HG02852 (cell line): Measurements from ENCODE around the gene ASB3.
A peak's percentile ranks its signal among the peaks of the same experiment; 100 is the strongest.
"Not testable (repeated sequence)": the region's sequence is repeated elsewhere in the genome, so short reads cannot be mapped to it uniquely, and the experiment has no call there.

Source experiments
- ATAC-seq: cut with Tn5 transposase; IDR thresholded peaks from one replicate; pipeline ENCODE4 v1.9.1; 2021; ENCODE audit warnings: mild to moderate bottlenecking, moderate library complexity; ENCODE audit not compliant: unreplicated experiment

ASB3 gene

DNA sequence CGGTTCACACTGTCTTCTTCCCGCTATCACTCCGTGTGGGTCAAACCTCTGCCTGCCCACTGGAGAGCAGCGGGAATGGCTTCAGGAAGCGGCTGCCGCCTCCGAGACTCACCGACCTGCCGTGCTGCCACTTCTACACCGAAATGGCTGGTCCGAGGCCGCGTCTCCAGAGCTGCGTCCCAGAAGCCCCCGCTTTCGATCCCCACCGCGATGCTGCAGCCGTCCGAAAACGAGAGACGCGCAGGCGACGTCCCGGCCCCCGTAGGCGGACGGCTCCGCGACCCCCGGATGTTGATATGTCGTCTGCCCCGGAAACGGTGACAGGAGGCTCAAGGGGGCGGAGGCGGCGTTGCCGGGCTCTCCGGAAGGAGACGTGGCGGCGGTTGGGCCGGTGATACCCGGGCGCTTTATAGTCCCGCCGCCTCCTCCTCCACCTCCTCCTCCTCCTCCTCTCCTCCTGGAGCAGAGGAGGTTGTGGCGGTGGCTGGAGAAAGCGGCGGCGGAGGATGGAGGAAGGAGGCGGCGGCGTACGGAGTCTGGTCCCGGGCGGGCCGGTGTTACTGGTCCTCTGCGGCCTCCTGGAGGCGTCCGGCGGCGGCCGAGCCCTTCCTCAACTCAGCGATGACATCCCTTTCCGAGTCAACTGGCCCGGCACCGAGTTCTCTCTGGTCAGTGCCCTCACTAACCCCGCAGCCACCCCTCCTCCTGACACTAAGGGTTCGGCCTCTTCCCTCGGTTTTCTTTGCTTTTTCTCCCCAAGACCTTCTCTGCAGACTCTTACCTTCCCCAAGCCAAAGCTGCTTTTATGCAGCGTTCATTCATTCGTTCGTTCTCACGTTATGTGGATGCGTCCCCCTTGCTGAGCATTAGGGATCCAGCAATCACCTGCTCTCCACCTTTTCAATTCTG lies at the start of gene ASB3, which contains the start of gene ERLEC1:
Gene ASB3, minus strand, starts transcription at position 249 of the 909 bp plus-strand sequence. CDS start 21,381 bp downstream, outside the sequence.
Gene ERLEC1, plus strand, starts transcription at position 340 of the 909 bp plus-strand sequence. Its CDS starts 167 bp downstream, at position 507.
- peak; percentile 94 for ATAC-seq

GRCh38 chr2:53829980-53830290 lies 43.2 kb upstream of the ASB3 start:
- ATAC-seq = not testable (repeated sequence)

DNA sequence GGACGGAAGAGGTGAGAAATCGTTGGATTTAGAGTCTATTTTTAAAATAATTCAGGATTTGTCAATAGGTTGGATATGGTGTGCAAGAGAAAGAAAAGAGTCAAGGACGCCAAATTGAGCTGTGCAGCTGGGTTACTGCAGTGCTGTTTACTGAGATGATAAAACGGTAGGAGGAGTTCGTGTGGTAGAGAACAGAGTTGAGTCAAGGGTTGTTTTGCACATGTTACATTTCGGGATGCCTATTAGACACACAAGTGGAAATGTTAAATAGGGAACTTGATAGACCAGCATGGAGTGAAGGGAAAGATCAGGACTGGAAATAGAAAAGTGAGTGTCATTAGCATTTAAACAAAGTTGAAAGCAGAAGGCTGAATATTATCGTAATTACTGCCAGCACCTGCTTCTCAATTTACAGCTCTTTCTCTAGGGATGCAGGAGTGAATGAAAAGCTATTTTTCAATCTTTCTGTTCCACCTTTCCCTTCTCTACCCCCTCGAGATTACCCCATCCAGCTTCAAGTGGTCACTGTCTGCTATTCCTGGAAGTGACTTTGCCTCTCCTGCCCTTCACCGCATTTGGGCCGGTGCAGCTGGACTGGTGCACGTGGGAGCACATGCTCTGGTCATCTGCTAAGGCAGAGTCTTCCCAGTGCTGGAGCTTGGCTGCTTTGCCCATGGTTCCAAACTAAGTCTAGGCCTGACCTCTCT lies 42.7 kb upstream of the ASB3 start:
- ATAC-seq = no peak

- ATAC-seq = no peak
These were observed 41.6 kb upstream of the ASB3 start for GRCh38 chr2:53828331-53828730.

DNA sequence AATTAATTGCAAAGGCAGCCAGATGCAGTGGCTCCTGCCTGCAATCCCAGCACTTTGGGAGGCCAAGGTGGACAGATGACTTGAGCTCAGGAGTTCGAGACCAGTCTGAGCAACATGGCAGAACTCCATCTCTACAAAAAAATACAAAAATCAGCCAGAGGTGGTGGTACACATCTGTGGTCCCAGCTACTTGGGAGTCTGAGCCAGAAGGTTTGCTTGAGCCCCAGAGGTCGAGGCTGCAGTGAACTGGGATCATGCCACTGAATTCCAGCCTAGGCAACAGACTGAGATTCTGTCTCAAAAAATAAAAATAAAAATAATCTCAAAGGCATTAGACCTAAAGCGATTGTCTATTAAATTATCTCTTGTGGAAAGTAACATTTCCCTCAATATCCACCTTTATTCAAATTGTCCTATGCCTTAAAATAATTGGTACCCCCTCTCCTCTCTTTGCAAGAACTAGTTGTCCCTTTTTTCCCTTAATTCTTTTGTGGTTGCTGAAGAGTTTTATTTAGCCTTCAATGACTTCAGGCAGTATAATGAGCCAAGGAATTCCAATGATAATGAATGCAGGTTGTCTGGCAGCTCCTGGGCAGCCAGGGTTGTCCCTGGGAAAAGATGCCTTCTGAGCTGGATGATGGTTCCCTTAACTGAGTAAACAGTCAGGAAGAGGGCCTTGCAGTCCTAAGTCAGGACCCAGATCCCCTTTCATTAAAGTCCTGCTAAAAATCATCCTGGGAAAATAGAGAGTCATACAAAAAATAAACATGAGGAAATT lies 40.8 kb upstream of the ASB3 start:
- ATAC-seq = no peak

DNA sequence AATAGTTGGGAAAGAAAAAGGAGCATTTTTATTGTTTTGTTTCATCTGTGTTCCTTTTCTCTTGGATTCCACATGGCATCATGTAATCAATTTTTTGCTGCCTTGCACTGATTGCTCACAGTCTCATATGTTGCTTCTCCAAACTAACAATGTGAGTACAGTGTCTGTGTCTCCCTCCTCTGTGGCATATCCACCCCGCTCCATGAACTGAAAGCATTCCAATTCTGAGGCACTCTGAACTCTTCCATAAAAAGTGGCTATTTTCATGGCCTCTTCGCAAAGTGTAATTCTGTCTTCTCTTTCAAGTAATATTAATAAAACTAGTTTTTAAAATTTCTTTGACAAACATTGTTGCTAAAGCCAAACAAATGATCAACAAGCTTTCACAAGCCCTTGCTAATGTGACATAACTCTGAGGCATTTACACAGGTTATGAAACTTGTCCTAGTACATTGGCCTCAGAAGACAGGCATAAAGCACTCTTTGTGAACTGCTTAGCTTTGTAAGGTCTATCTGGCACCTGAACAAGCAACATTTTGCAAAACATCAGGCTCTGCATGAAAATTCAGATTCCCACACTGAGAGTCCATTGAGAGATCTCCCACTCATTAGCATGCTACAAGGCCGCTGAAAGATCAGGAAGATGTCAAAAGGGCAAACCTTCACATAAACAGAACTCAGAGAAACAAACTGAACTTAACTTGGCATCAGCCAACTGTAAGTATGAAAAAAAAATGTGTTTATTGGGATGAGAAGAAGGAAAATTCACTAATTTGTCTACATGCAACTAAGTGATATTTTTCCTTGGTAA lies 40.0 kb upstream of the ASB3 start:
- ATAC-seq = no peak

- ATAC-seq = no peak
These were observed 39.3 kb upstream of the ASB3 start for GRCh38 chr2:53826030-53826410.

DNA sequence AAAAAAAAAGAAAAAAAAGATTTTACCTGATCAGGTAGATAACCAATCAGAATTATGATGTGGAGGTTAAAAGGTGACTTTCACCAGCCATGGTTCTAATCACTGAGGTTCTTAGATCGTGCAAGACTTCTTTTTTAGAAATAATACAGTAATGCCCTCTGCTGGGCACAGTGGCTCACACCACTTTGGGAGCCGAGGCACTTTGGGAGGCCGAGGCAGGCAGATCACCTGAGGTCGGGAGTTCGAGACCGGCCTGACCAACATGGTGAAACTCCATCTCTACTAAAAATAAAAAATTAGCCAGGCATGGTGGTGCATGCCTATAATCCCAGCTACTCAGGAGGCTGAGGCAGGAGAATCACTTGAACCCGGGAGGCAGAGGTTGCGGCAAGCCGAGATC lies 36.9 kb upstream of the ASB3 start:
- ATAC-seq = not testable (repeated sequence)

GRCh38 chr2:53821810-53822209 lies 35.1 kb upstream of the ASB3 start:
- ATAC-seq = no peak

DNA sequence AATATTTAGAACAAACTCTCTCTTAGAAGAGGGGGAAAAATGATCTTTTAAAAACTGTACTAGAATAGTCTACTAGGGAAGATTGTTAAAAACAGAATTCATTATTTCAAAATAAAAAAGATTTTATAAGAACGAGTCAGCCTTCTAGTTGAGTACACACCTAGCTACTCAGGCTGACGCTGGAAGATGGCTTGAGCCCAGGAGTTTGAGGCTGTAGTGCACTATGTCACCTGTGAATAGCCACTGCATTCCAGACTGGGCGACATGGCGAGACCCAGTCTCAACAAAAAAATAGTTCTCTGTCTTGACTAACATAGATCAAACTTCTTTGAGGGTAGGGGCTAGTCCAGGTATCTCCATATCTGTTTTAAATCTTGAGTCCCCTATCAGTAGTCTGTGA lies 34.0 kb upstream of the ASB3 start:
- no peak for ATAC-seq

GRCh38 chr2:53820048-53820447 lies 33.3 kb upstream of the ASB3 start:
- ATAC-seq = no peak

DNA sequence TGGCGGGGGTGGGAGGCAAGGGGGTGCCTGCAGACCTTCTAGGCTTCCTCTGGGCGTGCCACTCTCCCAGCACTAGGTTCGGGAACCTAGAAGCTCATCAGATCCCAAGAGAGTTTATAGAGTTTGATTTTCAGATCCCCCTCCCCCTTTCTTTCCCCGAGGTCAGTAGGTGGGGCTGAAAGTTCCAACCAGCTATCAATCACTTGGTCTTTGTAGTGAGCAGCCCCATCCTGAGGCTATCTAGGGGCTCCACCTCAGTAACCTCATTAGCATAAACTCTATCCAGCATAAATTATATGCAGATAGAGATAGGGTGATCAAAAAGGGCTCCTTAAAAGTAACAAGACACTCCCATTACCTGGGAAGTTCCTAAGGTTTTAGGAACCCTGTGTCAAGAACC lies 32.9 kb upstream of the ASB3 start:
- no peak for ATAC-seq

- ATAC-seq = no peak
These were observed 32.2 kb upstream of the ASB3 start for GRCh38 chr2:53818854-53819435.

DNA sequence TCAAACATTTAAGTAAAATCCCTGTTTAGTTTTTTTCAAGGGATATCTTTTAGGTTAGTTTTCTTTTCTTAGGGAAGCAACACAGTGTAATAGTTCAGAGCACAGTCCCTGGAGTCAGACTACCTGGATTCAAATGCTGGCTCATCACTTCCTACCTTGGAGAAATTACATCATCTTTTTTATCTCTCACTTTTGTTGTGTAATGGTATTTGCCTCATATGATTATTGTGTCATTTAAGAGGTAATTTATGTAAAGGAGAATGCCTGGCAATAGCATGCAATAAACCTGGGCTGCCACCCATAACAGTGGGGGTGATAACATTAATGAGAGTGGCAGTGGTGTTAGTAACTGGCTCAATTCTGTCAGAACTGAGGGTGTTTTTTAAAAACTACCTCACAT lies 26.4 kb upstream of the ASB3 start:
- no peak for ATAC-seq

DNA sequence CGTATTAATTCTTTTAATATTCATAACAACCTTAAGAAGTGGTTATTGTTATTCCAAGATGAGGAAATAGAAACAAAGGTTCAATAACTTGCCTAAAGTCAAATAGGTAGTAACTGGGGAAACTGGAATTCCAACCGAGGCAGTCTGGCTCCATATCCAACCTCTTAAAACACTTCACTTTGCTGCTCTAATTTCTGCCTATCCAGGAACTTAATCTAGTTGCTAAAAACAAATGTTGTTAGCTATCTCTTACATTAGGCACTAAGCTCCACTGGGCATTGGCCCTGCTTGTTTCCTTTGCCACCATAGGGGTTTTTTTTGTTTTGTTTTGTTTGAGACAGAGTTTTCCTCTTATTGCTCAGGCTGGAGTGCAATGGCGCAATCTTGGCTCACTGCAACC lies 24.8 kb upstream of the ASB3 start:
- no peak for ATAC-seq

GRCh38 chr2:53802617-53803151 lies 15.9 kb upstream of the ASB3 start:
- no peak for ATAC-seq

DNA sequence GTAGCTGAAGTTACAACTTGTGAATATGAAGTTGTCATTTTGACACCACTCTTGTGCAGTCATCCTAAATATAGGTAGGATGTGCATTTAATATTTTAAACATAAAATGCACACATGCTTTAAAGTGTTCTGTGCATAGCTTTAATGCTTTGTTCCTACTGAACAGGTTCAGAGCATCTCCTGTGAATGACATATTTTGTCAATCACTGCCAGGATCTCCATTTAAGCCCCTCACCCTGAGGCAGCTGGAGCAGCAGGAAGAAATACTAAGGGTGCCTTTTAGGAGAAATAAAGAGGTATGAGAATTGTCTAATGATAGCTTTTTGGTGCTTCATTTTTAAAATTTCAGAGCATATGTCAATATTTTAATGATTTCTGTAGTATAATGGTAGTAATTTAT lies 14.8 kb upstream of the ASB3 start:
- ATAC-seq = no peak

GRCh38 chr2:53793821-53794220 lies 7.1 kb upstream of the ASB3 start:
- ATAC-seq = no peak

DNA sequence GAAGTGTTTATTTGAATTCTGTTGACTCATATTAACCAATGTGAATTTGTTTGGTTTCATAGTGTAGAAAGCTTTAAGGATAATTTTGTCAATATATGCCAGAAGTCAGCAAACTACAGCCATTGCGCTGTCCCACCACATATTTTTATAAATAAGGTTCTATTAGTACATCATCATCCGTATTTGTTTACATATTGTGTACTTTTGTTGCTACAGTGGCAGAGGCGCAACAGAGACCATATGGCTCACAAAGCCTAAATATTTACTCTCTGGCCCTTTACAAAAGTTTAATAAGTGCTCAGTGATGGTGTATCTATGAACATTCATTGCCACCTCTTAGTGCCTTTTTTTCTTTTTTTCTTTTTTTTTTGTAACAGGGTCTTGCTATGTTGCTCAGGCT lies 6.5 kb upstream of the ASB3 start:
- ATAC-seq = no peak
